H1 (cell line): Measurements from ENCODE around the gene MAGI2. TPM values are rescaled to one million over a fixed set of nuclear protein-coding genes. Genes with fewer than 3 reads are reported as not detected.

Experiments
- CTCF ChIA-PET: fragments of 300-600 bp; sonication (Branson Sonifier 250); formaldehyde crosslinking; loops from one replicate; lab custom pipeline; 2021; ENCODE audit not compliant: partially characterized antibody; lab: Charles Lee
- POLR2A ChIA-PET: fragments of 300-600 bp; sonication (Branson Sonifier 250); formaldehyde crosslinking; loops from one replicate; lab custom pipeline; 2021; ENCODE audit warnings: inconsistent platforms; ENCODE audit not compliant: partially characterized antibody; lab: Charles Lee
- DNase-seq, 2 experiments: peaks; one replicate each; pipeline versions ENCODE4 v3.0.0 to v3.0.0-alpha.2; 2010 to 2022; ENCODE audit warnings: low spot score in 2 of 2, low read depth in 1 of 2, mixed read lengths in 1 of 2
- FAIRE-seq: peaks from 2 replicates; lab custom pipeline; 2011; peaks lifted over from hg19 to GRCh38; lab: Jason Lieb, UNC
- H2AFZ ChIP-seq: 2 replicates; pipeline ENCODE4 v1.8.1; 2012; ENCODE audit warnings: low read length, inconsistent platforms
- H2AK5ac ChIP-seq: 2 replicates; pipeline ENCODE4 v1.6.1; 2013; ENCODE audit warnings: low read depth, low read length
- H2BK120ac ChIP-seq: replicated peaks from 2 replicates; pipeline ENCODE3; 2013; ENCODE audit warnings: low read depth, low read length, inconsistent platforms
- H2BK12ac ChIP-seq: 2 replicates; pipeline ENCODE4 v1.6.1; 2013; ENCODE audit warnings: low read depth, low read length
- H2BK15ac ChIP-seq: 2 replicates; pipeline ENCODE4 v1.6.1; 2013; ENCODE audit warnings: low read length
- H2BK20ac ChIP-seq: 2 replicates; pipeline ENCODE4 v1.6.1; 2013; ENCODE audit warnings: low read length
- H2BK5ac ChIP-seq: 2 replicates; pipeline ENCODE4 v1.6.1; 2013; ENCODE audit warnings: low read depth, low read length
- H3K14ac ChIP-seq: 2 replicates; pipeline ENCODE4 v1.6.1; 2013; ENCODE audit warnings: inconsistent platforms; ENCODE audit not compliant: insufficient read length
- H3K18ac ChIP-seq: 2 replicates; pipeline ENCODE4 v1.6.1; 2013; ENCODE audit warnings: low read length; ENCODE audit errors: extremely low read depth
- H3K23ac ChIP-seq: 2 replicates; pipeline ENCODE4 v1.6.1; 2013; ENCODE audit warnings: inconsistent platforms; ENCODE audit not compliant: insufficient read length
- H3K23me2 ChIP-seq: 2 replicates; pipeline ENCODE4 v1.6.1; 2013; ENCODE audit warnings: low read depth, low read length
- H3K27ac ChIP-seq: 2 replicates; pipeline ENCODE4 v1.6.1; 2011; ENCODE audit warnings: low read depth, low read length, inconsistent platforms
- H3K27me3 ChIP-seq, 4 experiments: replicated peaks in 1 of 4; 1 replicate in 1 of 4; 2 replicates in 3 of 4; pipeline versions ENCODE4 v1.6.1 to v1.8.1; 2011 to 2013; ENCODE audit warnings: low read length in 3 of 4, mild to moderate bottlenecking in 3 of 4, inconsistent platforms in 2 of 4, mixed read lengths in 2 of 4, moderate library complexity in 1 of 4; ENCODE audit not compliant: control insufficient read depth in 3 of 4, insufficient read depth in 3 of 4; ENCODE audit errors: extremely low read depth in 1 of 4
- H3K36me3 ChIP-seq, 4 experiments: 2 replicates each; pipeline versions ENCODE4 v1.6.1 to v1.8.1; 2011 to 2013; ENCODE audit warnings: mild to moderate bottlenecking in 4 of 4, low read length in 3 of 4, moderate library complexity in 2 of 4, control low read depth in 1 of 4, inconsistent platforms in 1 of 4; ENCODE audit not compliant: insufficient read depth in 4 of 4, control insufficient read depth in 2 of 4
- H3K4ac ChIP-seq: replicated peaks from 2 replicates; pipeline ENCODE3; 2013; ENCODE audit warnings: low read length, low read depth, mixed read lengths, inconsistent platforms; ENCODE audit not compliant: insufficient read length
- H3K4me1 ChIP-seq, 4 experiments: replicated peaks in 1 of 4; 1 replicate in 1 of 4; 2 replicates in 3 of 4; pipeline versions ENCODE4 v1.6.1 to v1.8.1; 2011 to 2013; ENCODE audit warnings: low read length in 3 of 4, inconsistent platforms in 2 of 4, mixed read lengths in 1 of 4; ENCODE audit not compliant: insufficient read depth in 4 of 4, control insufficient read depth in 3 of 4
- H3K4me2 ChIP-seq, 2 experiments: 2 replicates each; pipeline versions ENCODE4 v1.6.1 to v1.8.1; 2011 to 2013; ENCODE audit warnings: low read depth in 2 of 2, low read length in 2 of 2, control low read depth in 1 of 2, inconsistent platforms in 1 of 2, mild to moderate bottlenecking in 1 of 2; ENCODE audit not compliant: insufficient read depth in 1 of 2
- H3K4me3 ChIP-seq, 4 experiments: fragments of 200-600, 300-600 bp in 1 of 4; sonication (generic), shearing (Covaris generic), sonication (Bioruptor Twin) in 1 of 4; 2 replicates each; pipeline versions ENCODE4 v1.5.1 to v1.8.1; 2011 to 2016; ENCODE audit warnings: low read length in 4 of 4, low read depth in 3 of 4, control low read depth in 2 of 4, inconsistent platforms in 2 of 4, mild to moderate bottlenecking in 2 of 4, mixed read lengths in 1 of 4, moderate library complexity in 1 of 4; ENCODE audit not compliant: insufficient read depth in 2 of 4; ENCODE audit errors: extremely low read depth in 1 of 4
- H3K56ac ChIP-seq: replicated peaks from 2 replicates; pipeline ENCODE3; 2013; ENCODE audit warnings: low read depth, mild to moderate bottlenecking, mixed read lengths, low read length, inconsistent platforms; ENCODE audit not compliant: insufficient read length
- H3K79me1 ChIP-seq: 2 replicates; pipeline ENCODE4 v1.6.1; 2013; ENCODE audit warnings: low read depth, low read length, control low read depth
- H3K79me2 ChIP-seq, 2 experiments: 2 replicates each; pipeline versions ENCODE4 v1.6.1 to v1.8.1; 2012 to 2013; ENCODE audit warnings: low read length in 2 of 2, mild to moderate bottlenecking in 2 of 2, inconsistent platforms in 1 of 2; ENCODE audit not compliant: insufficient read depth in 2 of 2, control insufficient read depth in 1 of 2
- H3K9ac ChIP-seq, 4 experiments: replicated peaks in 1 of 4; 1 replicate in 1 of 4; 2 replicates in 3 of 4; pipeline versions ENCODE4 v1.6.1 to v1.8.1; 2011 to 2013; ENCODE audit warnings: low read depth in 3 of 4, low read length in 3 of 4, control low read depth in 2 of 4, mild to moderate bottlenecking in 2 of 4, moderate library complexity in 2 of 4, inconsistent platforms in 1 of 4; ENCODE audit errors: extremely low read depth in 1 of 4
- H3K9me3 ChIP-seq, 2 experiments: 2 replicates each; pipeline versions ENCODE4 v1.6.1 to v1.8.1; 2012 to 2013; ENCODE audit warnings: mild to moderate bottlenecking in 2 of 2, moderate library complexity in 2 of 2, control low read depth in 1 of 2, inconsistent platforms in 1 of 2, low read depth in 1 of 2, low read length in 1 of 2, mixed read lengths in 1 of 2; ENCODE audit not compliant: insufficient read depth in 2 of 2
- H4K20me1 ChIP-seq, 2 experiments: replicated peaks in 1 of 2; 2 replicates each; pipeline versions ENCODE3 to v1.8.1; 2011 to 2013; ENCODE audit warnings: inconsistent platforms in 2 of 2, low read length in 2 of 2, mild to moderate bottlenecking in 1 of 2; ENCODE audit not compliant: insufficient read depth in 2 of 2, control insufficient read depth in 1 of 2
- H4K5ac ChIP-seq: 2 replicates; pipeline ENCODE4 v1.6.1; 2013; ENCODE audit warnings: low read length, low read depth, mixed read lengths, inconsistent platforms; ENCODE audit not compliant: insufficient read length
- H4K8ac ChIP-seq: 2 replicates; pipeline ENCODE4 v1.8.0; 2013; ENCODE audit warnings: mild to moderate bottlenecking, moderate library complexity, low read length, inconsistent platforms; ENCODE audit not compliant: insufficient read depth; ENCODE audit errors: extremely low read depth
- H4K91ac ChIP-seq: replicated peaks from 2 replicates; pipeline ENCODE3; 2013; ENCODE audit warnings: low read length, mixed read lengths, inconsistent platforms; ENCODE audit not compliant: insufficient read length
- BRCA1 ChIP-seq: IDR thresholded peaks from 2 replicates; pipeline ENCODE4 v1.6.1; 2012; ENCODE audit warnings: low read depth, low read length, improper control_type of control experiment
- CEBPB ChIP-seq: IDR thresholded peaks from 2 replicates; pipeline ENCODE4 v1.6.1; 2012; ENCODE audit warnings: low read depth, low read length
- EP300 ChIP-seq, 2 experiments: IDR thresholded peaks; 1 replicate in 1 of 2; 2 replicates in 1 of 2; pipeline ENCODE4 v1.6.1; 2011 to 2012; ENCODE audit warnings: low read depth in 2 of 2, low read length in 2 of 2, mild to moderate bottlenecking in 2 of 2, borderline replicate concordance in 1 of 2, inconsistent platforms in 1 of 2, moderate library complexity in 1 of 2
- FOSL1 ChIP-seq: IDR thresholded peaks from 2 replicates; pipeline ENCODE4 v1.6.1; 2011; ENCODE audit warnings: mild to moderate bottlenecking, low read depth, low read length, moderate library complexity; ENCODE audit not compliant: insufficient read depth
- HDAC2 ChIP-seq, 2 experiments: fragments of 300-600 bp in 1 of 2; sonication (generic) in 1 of 2; IDR thresholded peaks; 2 replicates each; pipeline ENCODE4 v1.6.1; 2011 to 2012; ENCODE audit warnings: low read depth in 2 of 2, low read length in 2 of 2, mild to moderate bottlenecking in 2 of 2, moderate library complexity in 2 of 2, borderline replicate concordance in 1 of 2, inconsistent platforms in 1 of 2
- POLR2A ChIP-seq, 2 experiments: IDR thresholded peaks; 1 replicate in 1 of 2; 2 replicates in 1 of 2; pipeline ENCODE4 v1.6.1; 2011; ENCODE audit warnings: low read depth in 2 of 2, low read length in 2 of 2, mild to moderate bottlenecking in 2 of 2; ENCODE audit errors: control extremely low read depth in 1 of 2
- SIRT6 ChIP-seq: IDR thresholded peaks from one replicate; pipeline ENCODE4 v1.7.1; 2012; ENCODE audit warnings: low read length, inconsistent platforms
- SP1 ChIP-seq: IDR thresholded peaks from 2 replicates; pipeline ENCODE4 v1.6.1; 2011; ENCODE audit warnings: low read depth, low read length
- SUZ12 ChIP-seq: fragments of 200-600 bp; sonication (generic); IDR thresholded peaks from 2 replicates; pipeline ENCODE4 v1.6.1; 2012; ENCODE audit warnings: mild to moderate bottlenecking, inconsistent platforms, low read length, moderate library complexity, mixed read lengths
- WGBS, 2 experiments: shearing (Covaris generic) in 1 of 2; methylation state at CpG; one replicate each; pipeline versions ENCODE4 v1.1.6 to v1.1.7; 2013 to 2015; ENCODE audit warnings: low lambda C conversion rate in 2 of 2, mixed read lengths in 2 of 2, inconsistent platforms in 1 of 2, low coverage in 1 of 2, missing lambda C conversion rate in 1 of 2; ENCODE audit not compliant: insufficient replicate concordance in 2 of 2, insufficient coverage in 1 of 2, insufficient read length in 1 of 2; ENCODE audit errors: extremely low coverage in 1 of 2, missing lambda C conversion rate in 1 of 2; 5-methylcytosine and 5-hydroxymethylcytosine counted together
- polyA plus RNA-seq, 7 experiments: library from polyadenylated mRNA; depleted of rRNA in 3 of 7; stranded (reverse) in 5 of 7; unstranded in 2 of 7; fragments of >200 nt in 5 of 7; fragments of 200-250 nt in 2 of 7; gene quantifications; 1 replicate in 5 of 7; 2 replicates in 1 of 7; 4 replicates in 1 of 7; pipeline versions ENCODE4 v1.2.1 to v1.2.3, GENCODE V29; 2011 to 2013; ENCODE audit warnings: missing spikeins in 2 of 7, mixed read lengths in 2 of 7
- total RNA-seq: library from RNA; stranded (reverse); fragmentation: NEBNext Ultra II Directional; extraction: Animal tissue kit (Norgen Biotek cat#: 25700); gene quantifications from 2 replicates; pipeline ENCODE4 v1.2.1, GENCODE V29; 2021
- TF ChIP-seq, protein P1 (sequence below): IDR thresholded peaks from 2 replicates; pipeline ENCODE4 v1.6.1; 2012; ENCODE audit warnings: inconsistent platforms
- TF ChIP-seq, protein P2 (sequence below), 3 experiments: IDR thresholded peaks; 1 replicate in 2 of 3; 2 replicates in 1 of 3; pipeline versions ENCODE4 v1.5.1 to v1.6.1; 2011; ENCODE audit warnings: low read length in 3 of 3, mild to moderate bottlenecking in 3 of 3, inconsistent platforms in 2 of 3, low read depth in 1 of 3, moderate library complexity in 1 of 3; ENCODE audit not compliant: insufficient read depth in 1 of 3; ENCODE audit errors: control extremely low read depth in 1 of 3

MAGI2 gene
- total and polyA plus RNA-seq, 2 of the 8 experiments (the other 6 are each of a cell fraction or from before 2014, with no cell fraction given) = 6.0 to 27.3 TPM

DNA sequence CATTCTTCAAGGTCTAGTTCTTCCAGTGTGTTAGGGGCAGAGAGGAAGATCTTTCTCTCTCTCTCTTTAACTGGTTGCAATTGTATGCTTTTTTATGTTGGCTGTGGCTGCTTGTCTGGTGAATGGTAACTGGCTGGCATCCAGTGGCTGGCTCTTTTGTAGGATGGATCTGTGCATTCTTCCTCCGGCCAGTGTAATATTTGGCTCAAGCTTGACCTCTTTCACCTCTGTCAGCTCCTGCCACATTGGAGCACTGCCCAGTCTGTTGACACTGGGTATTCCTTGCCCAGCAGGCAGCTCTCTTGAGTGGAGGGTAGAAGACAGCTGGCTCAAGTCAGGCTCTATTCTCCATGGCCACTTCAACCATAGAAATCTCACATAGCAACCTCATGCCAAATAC lies 1126.6 kb downstream of the MAGI2 start:
- FAIRE-seq (no peak), DNase-seq (no peak)
- Histone ChIP-seq H3K9ac (no peak overlapping the region), H2BK120ac (no peak overlapping the region), H3K27ac (no peak overlapping the region), H2BK5ac (no peak overlapping the region), H2BK15ac (no peak overlapping the region), H4K8ac (no peak overlapping the region), H2BK12ac (no peak overlapping the region), H3K56ac (no peak overlapping the region), H2AFZ (no peak overlapping the region), H2BK20ac (no peak overlapping the region), H3K4me3 (no peak overlapping the region), H3K4me1 (no peaks in the 10 kb centered on the region), H3K27me3 (no peaks in the 10 kb centered on the region), H3K4me2 (no peak overlapping the region), H4K91ac (no peak overlapping the region), H3K23ac (no peak overlapping the region), H3K23me2 (no peaks in the 10 kb centered on the region), H2AK5ac (no peak overlapping the region), H3K36me3 (no peaks in the 10 kb centered on the region), H3K79me1 (no peaks in the 10 kb centered on the region), H4K5ac (no peak overlapping the region), H4K20me1 (no peaks in the 10 kb centered on the region), H3K14ac (no peak overlapping the region), H3K4ac (no peak overlapping the region), H3K79me2 (no peaks in the 10 kb centered on the region), H3K18ac (no peak overlapping the region), H3K9me3 (no peaks in the 10 kb centered on the region; a peak in 1 of 4 replicates)
- WGBS, 2 experiments = 95% methylated on average over 1 of the region's 1 CpG; no CpG with 5 or more reads in 1 of the 2 experiments
- POLR2A ChIA-PET = no interaction called here
- CTCF ChIA-PET = no interaction called here
- TF ChIP-seq BRCA1 (no peak), SP1 (no peak), EP300 (IDR thresholded peaks at IDR 0.05; ENCODE audit: borderline replicate concordance in 1 of 2, low read depth in 2 of 2, low read length in 2 of 2) (no peak), CEBPB (no peak), FOSL1 (no peak), POLR2A (IDR thresholded peaks at IDR 0.05; ENCODE audit: control extremely low read depth in 1 of 2, low read depth in 2 of 2, low read length in 2 of 2) (no peak), SUZ12 (no peak), HDAC2 (IDR thresholded peaks at IDR 0.05; ENCODE audit: borderline replicate concordance in 1 of 2, low read depth in 2 of 2, low read length in 2 of 2) (no peak), SIRT6 (no peak)
- TF ChIP-seq, protein P1, sequence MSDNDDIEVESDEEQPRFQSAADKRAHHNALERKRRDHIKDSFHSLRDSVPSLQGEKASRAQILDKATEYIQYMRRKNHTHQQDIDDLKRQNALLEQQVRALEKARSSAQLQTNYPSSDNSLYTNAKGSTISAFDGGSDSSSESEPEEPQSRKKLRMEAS = no peak
- TF ChIP-seq, protein P2, sequence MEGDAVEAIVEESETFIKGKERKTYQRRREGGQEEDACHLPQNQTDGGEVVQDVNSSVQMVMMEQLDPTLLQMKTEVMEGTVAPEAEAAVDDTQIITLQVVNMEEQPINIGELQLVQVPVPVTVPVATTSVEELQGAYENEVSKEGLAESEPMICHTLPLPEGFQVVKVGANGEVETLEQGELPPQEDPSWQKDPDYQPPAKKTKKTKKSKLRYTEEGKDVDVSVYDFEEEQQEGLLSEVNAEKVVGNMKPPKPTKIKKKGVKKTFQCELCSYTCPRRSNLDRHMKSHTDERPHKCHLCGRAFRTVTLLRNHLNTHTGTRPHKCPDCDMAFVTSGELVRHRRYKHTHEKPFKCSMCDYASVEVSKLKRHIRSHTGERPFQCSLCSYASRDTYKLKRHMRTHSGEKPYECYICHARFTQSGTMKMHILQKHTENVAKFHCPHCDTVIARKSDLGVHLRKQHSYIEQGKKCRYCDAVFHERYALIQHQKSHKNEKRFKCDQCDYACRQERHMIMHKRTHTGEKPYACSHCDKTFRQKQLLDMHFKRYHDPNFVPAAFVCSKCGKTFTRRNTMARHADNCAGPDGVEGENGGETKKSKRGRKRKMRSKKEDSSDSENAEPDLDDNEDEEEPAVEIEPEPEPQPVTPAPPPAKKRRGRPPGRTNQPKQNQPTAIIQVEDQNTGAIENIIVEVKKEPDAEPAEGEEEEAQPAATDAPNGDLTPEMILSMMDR (IDR thresholded peaks at IDR 0.05; ENCODE audit: control extremely low read depth in 1 of 3, insufficient read depth in 1 of 3, low read depth in 1 of 3, low read length in 3 of 3) = no peak
